HG03045 (cell line): Measurements from ENCODE around the gene ACOT12.
"Not testable (repeated sequence)": the region's sequence is repeated elsewhere in the genome, so short reads cannot be mapped to it uniquely, and the experiment has no call there.

Experiments used
- ATAC-seq: cut with Tn5 transposase; IDR thresholded peaks from one replicate; pipeline ENCODE4 v1.9.1; 2021; ENCODE audit warnings: mild to moderate bottlenecking, moderate library complexity; ENCODE audit not compliant: unreplicated experiment

ACOT12 gene

DNA sequence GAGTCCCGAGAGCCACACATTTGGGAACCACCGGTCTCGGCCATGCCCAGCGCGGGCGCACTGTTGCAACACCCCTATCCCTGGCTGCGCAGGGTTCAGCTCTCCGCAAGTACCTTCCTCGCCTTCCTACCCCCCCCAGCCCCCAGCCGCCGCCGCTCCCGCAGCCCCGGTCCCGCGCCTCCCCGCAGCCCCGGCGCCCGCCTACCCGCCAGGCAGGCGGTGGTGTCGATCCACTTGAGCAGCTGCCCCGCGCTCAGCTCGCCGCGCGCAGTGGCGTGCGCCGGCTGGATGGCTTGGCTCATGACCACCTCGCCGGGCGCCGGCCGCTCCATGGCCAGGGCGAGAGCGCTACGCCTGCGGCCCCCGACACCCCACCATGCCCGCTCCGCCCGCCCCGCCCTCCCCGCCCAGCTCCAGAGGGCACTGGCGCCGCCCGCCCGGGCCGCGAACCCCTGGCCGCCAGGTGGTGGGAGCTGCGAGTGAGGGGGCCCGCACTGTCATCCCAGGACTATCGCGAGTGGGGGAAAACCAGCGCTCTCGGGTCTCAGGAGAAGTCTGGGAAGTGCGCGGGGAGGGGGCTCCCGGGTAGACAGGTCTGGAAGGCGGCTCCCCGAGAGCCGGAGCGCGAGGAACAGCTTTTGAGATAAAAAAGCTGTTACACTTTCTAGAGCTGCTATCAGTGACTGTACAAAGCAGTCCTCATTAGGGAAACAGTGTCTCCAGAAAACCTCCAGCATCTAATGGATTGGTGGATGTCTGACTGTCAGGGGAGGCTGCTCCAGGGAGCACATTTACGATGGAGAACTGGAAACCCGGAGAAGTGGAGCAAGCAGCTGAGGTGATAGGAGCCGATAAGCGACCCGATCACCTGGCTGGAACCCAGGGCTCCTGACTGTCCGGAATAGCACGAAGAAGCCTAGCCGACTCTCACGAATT lies at the start of gene ACOT12:
TSS of gene ACOT12 (minus strand) at position 352 of the 936 bp plus-strand sequence. CDS start at position 332, 20 bp downstream.
- ATAC-seq = no peak

DNA sequence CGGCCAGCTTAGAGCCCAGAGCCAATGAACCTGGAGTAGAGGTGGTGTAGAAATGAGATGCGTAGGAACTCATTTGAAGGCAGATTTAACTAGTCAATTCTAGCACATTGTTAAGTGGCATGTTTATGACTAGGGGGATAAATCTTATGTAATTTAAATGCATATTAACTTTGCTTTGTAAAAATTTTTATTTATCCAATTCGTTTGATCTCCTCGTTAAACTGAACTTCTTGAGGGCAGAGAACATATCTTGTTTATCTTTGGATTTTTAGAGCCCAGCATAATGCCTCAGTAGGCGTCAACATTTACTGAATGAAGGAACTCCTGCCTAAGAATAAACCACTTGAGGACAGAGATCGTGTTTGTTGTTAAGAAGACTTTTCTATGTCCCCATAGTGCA lies 41.1 kb upstream of the ACOT12 start:
- ATAC-seq = no peak

DNA sequence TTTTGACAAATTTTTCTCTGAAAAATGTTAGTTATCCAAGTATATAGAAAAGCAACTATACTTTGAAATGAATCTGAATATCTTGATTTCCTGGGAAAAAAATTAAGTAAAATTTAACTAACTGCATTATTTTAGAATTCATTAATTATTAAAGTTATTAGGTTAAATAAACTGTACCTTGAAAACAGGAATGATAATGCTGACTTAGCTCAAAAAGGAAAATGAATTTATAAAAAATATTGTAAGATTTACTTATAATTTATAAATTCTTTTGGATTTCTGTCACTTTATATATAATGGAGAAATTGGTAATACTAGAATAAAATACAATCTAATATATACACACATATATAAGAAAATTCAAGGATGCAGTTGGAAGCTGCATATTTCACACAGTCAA lies 36.1 kb upstream of the ACOT12 start:
- no peak for ATAC-seq

DNA sequence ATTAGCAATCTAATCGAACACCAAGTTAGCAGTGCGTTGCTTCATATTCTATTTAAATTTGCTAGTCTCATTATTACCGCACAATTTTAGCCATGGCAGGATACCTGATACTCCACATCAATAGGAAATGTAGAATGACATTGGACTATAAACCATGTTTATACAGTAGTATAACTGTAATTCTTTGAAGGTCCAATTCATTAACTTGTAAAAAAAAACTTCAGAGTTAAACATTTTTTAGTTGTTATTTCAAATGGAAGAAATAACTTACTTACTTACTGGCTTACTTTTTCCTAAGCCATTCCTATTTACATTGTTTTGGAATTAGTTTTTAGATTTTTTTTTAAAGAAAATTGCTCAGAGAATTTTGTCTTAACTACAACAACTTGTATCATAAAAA lies 35.4 kb upstream of the ACOT12 start:
- ATAC-seq = no peak

DNA sequence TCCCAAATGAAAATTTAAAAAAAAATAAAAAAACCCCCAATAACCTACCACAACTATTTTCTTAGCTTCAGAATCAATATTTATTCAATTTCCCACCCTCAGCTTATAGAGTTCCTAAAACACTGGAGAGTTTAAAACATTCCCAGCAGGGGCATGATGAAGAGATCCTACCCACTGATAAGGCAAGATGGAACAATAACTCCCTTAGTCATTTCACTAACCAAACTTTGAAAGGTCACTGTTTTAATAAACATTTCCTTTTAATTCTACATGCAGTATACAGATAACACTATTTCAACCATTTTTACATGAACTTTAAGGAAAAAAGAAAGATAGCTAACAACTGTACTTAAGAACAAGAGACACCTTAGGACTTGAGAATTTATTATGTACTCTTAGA lies 34.9 kb upstream of the ACOT12 start:
- no peak for ATAC-seq

DNA sequence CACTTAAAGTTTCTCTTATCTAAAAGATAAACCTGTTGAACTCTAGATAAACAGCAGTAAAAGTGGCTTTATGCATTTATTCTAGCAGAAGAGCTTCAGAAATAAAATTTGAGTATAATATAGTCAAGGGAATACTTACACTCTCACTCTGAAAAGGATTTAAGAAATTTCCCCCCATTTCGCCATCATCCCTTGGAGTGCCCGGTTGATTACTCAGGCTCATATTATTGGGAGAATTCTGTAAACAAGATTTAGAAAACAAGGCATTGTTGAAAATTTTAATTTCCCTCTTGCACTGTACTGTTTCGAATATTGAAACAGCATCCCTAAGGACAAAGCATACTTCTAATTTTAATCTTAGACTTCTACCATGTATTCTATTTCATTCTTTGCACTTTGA lies 34.5 kb upstream of the ACOT12 start:
- no peak for ATAC-seq

DNA sequence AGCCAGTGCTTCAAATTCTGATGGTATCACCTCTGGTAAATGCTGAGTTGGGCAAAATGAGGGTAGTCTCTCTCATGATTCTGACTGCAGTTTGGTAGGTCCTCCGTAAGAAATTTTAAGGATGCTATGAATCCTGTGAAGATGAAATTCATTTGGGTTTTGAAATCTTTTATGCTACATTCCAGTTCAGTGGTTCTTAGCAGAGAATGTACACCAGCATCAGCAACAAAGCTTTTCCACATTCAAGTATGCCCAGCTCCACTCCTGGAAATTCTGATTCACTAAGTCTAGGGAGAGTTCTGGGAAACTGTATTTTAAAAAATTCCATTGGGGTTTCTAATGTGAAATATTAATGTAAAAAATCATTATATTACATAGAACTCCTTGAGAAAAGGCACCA lies 33.6 kb upstream of the ACOT12 start:
- no peak for ATAC-seq

DNA sequence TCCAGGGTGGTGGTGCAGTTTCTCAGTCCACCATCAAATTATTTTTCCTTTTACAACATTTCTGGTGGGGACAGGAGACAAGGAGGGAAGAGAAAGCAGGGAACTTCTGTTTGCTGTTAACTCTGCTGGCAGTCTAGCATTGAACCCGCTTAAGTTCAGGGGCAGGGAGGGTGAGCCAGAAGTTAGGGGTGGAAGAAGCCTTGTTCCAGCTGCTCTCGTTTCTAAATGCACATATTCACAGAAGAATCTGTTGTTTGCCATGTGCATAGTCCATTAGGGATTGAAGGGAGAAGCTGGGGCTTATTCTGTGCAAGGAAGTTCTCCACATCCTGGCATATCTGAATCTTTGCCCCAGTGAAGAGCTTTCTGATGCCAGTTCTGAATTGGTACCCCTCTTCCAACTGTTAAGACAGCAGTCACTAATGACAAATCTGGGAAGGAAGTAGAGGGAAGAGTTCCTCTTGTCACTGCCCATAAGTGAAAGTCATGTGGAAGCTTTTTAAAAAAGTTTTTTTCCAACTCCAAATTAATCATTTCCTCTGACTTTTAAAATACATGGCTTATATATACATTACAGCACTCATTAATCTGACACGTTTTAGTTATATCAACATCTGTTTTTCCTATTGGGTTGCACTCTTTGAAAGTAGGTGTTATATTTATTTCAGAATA lies 32.6 kb upstream of the ACOT12 start:
- no peak for ATAC-seq

DNA sequence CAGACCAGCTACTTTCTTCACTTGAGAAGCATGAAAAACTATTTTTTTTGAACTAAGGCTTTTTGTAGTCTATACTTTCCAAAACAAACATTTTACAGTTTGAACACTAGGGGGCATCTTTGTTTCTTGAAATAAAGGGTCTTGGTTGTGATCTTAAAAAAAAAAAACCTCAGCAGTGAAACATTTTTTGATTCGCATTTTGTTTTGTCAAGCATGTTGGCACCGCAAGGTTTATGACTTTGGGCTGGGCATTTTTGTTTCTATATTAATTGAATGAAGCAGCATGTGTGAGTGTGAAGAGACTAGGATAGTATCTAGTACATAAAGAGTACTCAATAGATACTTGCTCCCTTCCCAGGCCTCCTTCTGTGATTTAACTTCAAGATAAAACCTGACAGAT lies 31.6 kb upstream of the ACOT12 start:
- ATAC-seq = no peak

DNA sequence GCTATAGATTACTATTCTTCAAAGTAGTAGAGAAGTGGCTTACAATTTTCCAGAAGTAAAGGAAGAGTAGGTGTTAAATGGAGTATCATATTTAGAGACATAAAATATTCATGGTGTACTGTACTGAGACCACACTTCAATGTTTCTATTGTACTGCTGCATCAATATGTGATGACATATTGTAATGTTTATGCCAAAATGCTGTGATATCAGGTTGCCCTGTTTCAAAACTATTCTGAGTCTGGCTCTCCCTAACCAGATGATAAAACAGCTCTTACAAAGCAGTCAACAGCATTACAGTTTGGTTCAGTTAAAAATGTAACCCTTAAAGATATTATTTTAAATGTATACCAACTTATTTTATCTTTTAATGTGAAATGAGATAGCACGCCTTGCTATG lies 30.8 kb upstream of the ACOT12 start:
- ATAC-seq = no peak

DNA sequence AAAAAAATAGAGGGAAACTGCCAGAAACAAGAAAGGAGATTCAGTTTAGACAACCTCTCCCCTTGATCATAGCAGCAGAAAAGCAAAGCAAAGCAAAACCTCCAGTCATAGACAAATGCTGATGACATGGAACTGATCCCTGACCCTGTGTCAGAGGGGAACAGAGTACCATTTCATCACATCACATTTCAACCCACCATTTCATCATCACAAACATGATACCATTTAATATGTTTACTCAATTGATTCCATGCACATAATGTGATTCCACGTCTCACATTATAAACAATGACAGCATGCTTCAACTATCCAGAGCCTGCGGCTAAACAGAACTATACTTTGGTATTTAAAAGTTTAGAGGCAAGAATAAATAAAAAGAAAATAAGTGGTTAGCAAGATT lies 28.7 kb upstream of the ACOT12 start:
- no peak for ATAC-seq

DNA sequence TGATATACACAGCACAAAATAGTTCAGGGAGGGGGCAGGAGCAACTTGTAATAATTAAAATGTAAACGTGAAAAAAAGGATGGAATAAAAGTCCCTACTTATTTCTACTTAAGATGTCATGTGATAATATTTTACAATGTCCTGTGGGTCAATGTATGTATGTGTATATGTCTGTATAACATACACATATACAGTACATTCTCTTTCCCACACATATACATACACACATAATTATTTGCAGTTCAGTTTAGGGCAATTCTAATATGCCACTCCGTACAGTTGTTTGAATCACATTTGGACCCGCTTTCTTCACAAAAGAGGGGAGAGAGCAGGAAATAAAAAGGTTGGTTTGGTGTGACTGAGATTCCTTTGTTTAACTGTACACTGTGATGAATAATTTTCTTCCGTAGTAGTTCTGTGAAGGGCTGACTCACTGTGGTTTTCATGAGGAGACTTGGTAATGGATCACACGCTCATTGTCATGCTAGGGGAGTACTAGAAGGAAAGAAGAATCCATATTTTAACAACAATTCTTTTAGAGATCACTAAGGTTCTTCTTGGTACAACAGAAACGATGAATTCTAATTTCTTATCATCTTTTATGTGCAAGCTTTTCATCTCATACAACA lies 26.2 kb upstream of the ACOT12 start:
- no peak for ATAC-seq

DNA sequence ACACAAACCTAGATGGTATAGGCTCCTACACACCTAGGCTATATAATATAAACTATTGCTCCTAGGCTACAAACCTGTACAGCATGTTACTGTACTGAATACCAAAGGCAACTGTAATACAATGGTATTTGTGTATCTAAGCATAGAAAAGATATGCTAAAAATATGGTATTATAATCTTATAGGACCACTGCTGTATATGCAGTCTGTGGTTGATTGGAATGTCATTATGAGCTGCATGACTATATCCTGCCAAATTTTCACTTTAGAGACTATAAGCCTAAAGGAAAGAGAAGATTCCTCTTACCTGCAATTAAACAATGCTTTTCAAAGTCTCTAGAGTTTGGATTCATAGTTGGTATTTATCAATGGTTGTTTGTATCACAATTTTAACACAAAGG lies 24.7 kb upstream of the ACOT12 start:
- ATAC-seq = no peak

DNA sequence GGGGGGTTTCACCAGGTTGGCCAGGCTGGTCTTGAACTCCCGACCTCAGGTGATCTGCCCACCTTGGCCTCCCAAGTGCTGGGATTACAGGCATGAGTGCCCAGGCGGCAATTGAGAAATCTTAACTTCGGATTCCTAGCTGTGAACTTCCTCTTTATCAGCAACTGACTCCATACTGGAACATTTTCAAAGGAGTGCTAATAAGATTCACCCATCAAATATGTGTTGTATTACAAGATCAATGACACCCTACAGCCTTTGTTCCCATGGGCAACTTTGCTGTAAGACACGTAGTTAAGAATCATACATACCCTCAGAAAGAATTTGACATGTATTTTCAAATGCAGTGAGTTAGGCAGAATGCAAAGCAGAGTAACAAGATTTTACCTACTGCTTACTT lies 23.1 kb upstream of the ACOT12 start:
- no peak for ATAC-seq

DNA sequence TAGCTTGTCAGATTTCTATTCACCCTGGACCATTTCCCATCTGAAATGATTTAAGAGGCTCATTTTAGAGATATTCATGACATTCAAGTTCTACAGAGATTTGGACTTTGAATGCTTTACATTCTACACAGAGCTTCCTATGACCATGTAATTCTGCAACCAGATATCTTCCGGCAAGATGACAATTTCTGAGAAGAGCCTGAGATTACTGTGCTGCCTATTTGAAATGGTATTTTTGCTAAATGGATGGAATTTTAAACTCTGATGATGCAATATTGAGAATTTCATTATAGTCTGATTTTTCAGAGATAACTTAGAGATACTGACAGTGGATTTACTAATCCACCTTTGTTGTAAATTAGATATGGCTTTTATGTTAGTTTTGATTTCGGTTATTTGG lies 16.0 kb upstream of the ACOT12 start:
- ATAC-seq = no peak

DNA sequence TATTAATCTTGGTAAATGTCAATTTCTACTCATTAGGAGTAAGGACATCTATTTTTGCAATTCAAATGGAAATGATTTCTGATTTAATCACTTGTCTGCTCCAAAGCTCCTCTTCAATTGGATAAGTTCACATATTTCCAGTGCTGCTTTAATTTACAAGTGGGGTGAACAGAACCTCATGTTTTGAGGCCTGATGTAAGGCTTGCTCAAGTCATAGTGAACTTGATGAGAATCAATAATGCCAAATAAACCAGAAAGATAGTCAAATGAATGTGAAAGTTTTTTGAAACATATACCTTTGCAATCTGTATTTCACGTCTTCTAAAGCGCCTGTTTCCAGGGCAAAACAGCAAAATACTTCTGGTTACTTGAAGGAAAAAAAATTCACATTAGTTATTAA lies 15.4 kb upstream of the ACOT12 start:
- ATAC-seq = no peak

DNA sequence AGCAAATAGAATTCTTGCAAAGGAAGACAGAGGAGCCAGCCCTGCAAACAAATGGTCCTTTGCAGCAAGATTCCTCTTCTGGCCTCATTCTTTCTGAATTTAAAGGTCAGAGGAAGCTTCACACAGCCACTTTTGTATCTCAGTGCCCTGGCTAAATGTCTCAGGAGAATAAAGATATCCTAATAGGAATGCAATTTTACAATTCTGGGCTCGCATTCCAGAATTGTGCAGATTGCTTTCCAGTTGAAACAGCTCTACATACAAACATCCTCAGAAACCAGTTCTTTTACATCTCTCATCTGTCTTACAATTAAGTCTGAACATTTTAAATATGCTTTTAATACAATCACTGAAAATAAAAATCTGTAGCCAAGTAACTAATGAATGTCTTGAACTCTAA lies 14.6 kb upstream of the ACOT12 start:
- no peak for ATAC-seq

DNA sequence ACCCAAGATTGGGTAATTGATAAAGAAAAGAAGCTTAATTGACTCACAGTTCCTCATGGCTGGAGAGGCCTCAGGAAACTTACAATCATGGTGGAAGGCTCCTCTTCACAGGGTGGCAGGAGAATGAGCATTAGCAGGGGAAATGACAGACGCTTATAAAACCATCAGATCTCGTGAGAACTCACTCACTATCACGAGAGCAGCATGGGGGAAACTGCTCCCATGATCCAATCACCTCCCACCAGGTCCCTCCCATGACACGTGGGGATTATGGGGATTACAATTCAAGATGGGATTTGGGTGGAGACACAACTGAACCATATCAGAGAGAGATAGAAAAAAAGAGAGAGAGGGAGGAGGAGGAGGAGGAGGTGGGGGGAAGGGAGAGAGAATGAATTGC lies 13.9 kb upstream of the ACOT12 start:
- ATAC-seq = not testable (repeated sequence)

DNA sequence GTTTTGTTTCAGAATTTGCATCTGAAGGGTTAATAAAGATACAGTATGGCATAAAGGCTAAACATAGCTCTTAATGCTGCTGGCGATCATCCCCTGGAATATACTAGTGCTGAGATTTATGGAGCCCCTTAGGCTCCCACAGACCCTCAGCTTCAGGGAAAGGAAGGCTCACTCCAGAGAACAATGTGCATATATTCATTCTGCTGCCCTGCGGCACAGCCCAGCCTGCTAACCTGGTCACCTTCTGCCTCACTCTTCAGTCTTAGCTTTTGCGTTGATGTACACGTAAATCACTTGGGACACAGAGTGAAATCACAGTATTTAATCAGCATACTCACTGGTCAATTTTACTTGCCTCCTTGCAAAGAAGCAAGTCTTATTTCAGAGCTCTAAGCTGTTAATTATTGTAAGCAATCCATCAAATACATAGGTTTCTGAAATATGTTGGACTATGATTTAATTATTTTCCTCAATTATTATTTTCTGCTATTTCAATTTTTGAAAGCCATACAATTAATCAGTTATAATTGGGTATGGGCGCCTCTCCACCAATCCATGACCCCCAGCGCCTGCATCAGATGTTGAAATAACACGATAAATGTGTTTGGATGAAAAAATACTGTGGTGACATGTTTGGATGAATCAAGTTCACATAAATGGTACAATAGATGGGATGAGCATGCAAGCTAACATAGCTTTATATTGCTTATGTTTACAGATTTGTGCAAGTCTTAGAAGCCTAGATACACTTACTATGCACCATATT lies 11.4 kb upstream of the ACOT12 start:
- ATAC-seq = no peak

DNA sequence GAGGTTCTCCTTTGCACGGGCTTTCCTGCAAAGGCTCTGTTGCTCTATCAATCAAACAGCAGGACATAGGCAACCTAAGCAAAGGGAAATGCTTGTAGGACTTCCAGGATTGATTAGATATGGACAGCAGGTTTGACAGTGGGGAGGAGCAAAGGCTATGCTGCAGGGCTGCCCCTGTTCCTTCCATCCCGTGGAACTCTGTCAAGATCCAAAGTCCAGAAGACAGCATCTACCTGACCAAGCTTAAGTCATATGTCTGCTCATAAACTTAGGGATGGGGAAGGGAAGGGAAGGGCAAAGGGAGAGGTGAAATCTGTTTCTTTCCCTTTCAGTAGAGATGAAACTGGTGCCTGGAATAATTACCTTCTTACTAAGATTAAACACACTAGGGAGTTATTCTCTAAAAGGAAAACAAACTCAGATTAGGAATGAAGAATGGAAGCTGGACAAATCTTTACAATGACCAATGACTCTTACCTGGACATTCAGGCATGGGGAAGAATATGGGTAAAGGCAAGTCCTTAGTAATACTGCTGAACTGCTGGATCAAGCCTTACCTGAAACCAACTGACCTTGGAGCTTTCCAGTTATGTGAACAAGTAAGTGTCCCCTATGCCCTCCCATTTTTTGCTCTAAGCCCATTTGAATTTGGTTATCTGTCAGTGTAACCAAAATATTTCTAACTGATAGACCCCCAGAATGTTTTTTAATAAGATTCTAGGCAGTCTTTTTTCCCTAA lies 8.4 kb upstream of the ACOT12 start:
- ATAC-seq = no peak
